LNCAP (cell line): Measurements from ENCODE around the gene ZNF799.

Experiments used
- CTCF ChIP-seq: fragments of 450-650 bp; IDR thresholded peaks from 2 replicates; pipeline ENCODE4 v1.5.1; 2017; ENCODE audit warnings: mild to moderate bottlenecking

ZNF799 gene

DNA sequence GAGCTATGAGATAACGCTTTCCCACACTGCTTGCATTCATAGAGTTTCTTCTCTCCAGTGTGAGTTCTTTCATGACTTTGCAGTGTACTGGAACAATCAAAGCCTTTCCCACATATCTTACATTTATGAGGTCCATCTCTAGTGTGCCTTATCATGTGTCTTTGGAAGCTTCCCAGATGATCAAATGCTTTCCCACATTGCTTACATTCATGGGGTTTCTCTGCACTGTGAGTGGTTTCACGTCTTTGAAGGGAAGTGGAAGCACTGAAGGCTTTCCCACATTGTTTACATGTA is 20.7 kb downstream of the ZNF799 start:
- no peak for TF ChIP-seq CTCF

- no peak for TF ChIP-seq CTCF
Measured at GRCh38 chr19:12379732-12380443, 21.2 kb downstream of the ZNF799 start.

- no peak for TF ChIP-seq CTCF
Measured at GRCh38 chr19:12374026-12374425, 27.0 kb downstream of the ZNF799 start.

DNA sequence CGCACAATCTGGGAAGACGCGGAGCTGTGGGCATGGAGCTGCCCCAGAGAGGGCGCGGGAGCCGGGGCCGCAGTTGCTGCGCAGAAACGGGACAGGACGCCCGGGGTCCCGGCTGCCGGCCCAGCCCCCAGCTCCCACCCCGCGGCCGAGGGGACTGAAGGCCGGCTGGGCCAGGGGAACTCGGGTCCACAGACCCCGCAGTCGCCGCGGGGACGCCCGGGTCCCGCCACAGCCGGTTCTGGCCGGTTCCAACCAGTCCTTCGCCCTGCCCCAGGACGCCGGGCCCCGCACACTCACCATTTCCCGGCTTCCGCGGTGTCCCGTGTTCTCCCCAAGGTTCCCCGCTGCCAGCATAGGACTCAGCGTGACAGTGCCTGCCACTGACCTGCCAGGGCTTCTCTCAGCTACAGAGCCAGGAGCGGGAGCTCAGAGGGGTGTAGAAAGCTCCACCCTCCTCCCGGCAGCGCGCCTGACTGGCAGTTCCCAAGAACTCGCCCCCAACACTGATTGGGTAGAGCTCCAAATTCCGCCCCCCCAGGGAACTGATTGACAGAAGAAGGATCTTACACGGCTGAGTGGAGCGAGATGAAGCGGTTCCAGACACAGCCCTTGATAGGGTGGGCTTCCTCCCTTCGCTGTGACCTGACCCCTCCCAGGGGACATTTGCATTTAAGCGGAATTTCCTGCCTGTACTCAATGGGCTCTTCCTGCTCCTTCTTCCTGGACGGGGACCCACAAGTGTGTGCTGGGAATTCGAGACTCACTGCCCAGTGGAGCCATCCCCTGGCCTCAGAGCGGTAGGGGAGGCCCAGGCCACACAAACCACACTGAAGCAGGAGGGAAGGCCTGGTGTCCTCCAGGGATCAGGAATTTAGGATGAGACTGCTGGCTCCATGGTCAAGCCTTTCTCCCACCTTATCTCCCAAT is 35.6 kb downstream of the ZNF799 start, which contains the start of gene ZNF442:
TSS of gene ZNF442 (minus strand) at position 448 of the 927 bp plus-strand sequence. CDS start 2,052 bp downstream, outside the sequence.
- TF ChIP-seq CTCF, result peak; percentile 62

- no peak for TF ChIP-seq CTCF
Measured at GRCh38 chr19:12364391-12365235, 36.5 kb downstream of the ZNF799 start.

DNA sequence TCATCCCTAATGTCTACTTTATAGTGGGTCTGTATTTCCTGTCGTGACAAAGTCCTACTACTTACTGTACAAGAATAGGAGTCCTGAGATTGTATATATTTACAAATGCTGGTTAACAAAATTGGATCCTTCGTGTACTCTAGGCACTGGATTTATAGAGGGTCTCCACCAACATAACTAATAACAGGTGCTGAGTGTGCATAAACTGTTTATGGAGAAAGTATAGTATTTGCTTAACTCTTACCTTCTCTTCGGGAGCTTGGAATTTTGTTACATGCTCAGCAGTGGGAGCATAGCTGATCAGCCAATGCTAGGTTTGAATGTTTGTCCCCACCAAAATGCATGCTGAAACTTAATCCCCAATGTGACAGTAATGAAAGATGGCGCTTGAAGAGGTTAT is 47.7 kb downstream of the ZNF799 start:
- TF ChIP-seq CTCF, result no peak

- TF ChIP-seq CTCF, result no peak
Measured at GRCh38 chr19:12350890-12351197, 50.2 kb downstream of the ZNF799 start.
